ENCODE measurements around the gene UNC93A. TPM values are rescaled to one million over a fixed set of nuclear protein-coding genes. Genes with fewer than 3 reads are reported as not detected.

The UNC93A gene
- total and polyA plus RNA-seq, 2 donors (not counting 3 experiments of a cell fraction or from before 2014, with no cell fraction given): not detected

GRCh38 chr6:167303675-167304625, 12.8 kb downstream of the UNC93A start:
- TF ChIP-seq GATA2 (IDR thresholded peaks at IDR 0.05; ENCODE audit: insufficient read depth, insufficient read length, low read depth, low read length): no peak
- no peak for TF ChIP-seq MAX (IDR thresholded peaks at IDR 0.05; ENCODE audit: insufficient read depth, insufficient read length)
- TF ChIP-seq MYC (IDR thresholded peaks at IDR 0.05; ENCODE audit: low read depth, low read length): no peak
- H3K4me3 ChIP-seq (replicated peaks in 1 of 3; ENCODE audit: insufficient read depth in 1 of 3, low read depth in 1 of 3, low read length in 3 of 3): no peak overlapping the region
- no peaks in the 10 kb centered on the region for H3K36me3 ChIP-seq (ENCODE audit: control insufficient read depth in 2 of 2, extremely low read depth in 1 of 2, insufficient read depth in 2 of 2, low read length in 2 of 2)
- no TSS peak for BruUV-seq (replicated peaks)
- H3K27me3 ChIP-seq (ENCODE audit: control insufficient read depth in 2 of 2, insufficient read depth in 2 of 2, low read length in 2 of 2): no peaks in the 10 kb centered on the region
- CTCF ChIA-PET: interaction anchor here (1.2 kb wide), 1 partner anchor 47 kb away, joined by 5 read pairs; no protein-coding TSS in a partner anchor
- POLR2A ChIA-PET: no interaction called here
- H3K9me3 ChIP-seq (replicated peaks; ENCODE audit: control insufficient read depth, insufficient read depth, low read length): no peaks in the 10 kb centered on the region
- H3K9ac ChIP-seq (replicated peaks; ENCODE audit: extremely low read depth, insufficient read depth, low read length): no peak overlapping the region
- dilution Hi-C loops (cut with MboI; ENCODE audit: extremely low pct_ligation_motif_present, low sequenced_read_pairs) (no loop called here), intact Hi-C loops (cut with micrococcal nuclease) (no loop called here)
- H3K27ac ChIP-seq (ENCODE audit: insufficient read depth, low read depth, low read length): no peak overlapping the region
- no peak for FAIRE-seq
- H4K20me1 ChIP-seq (replicated peaks; ENCODE audit: control insufficient read depth, extremely low read depth, insufficient read depth, low read length): no peaks in the 10 kb centered on the region
- H3K4me1 ChIP-seq (ENCODE audit: control insufficient read depth, extremely low read depth, insufficient read depth, low read length): no peaks in the 10 kb centered on the region
- no peak overlapping the region for H2AFZ ChIP-seq (ENCODE audit: low read depth, low read length)
- H3K9me1 ChIP-seq (replicated peaks; ENCODE audit: control insufficient read depth, extremely low read depth, insufficient read depth, low read length): no peaks in the 10 kb centered on the region
- H3K79me2 ChIP-seq (ENCODE audit: control insufficient read depth, insufficient read depth, low read length): no peaks in the 10 kb centered on the region
- H3K4me2 ChIP-seq (ENCODE audit: insufficient read depth, low read length): no peak overlapping the region
- DNase-seq (ENCODE audit: low read depth, low spot score): no peak

- intact Hi-C loops (cut with micrococcal nuclease): no loop called here
Observed at GRCh38 chr6:167304912-167305311, 13.8 kb downstream of the UNC93A start.

More at GRCh38 chr6:167304912-167305311, 13.8 kb downstream of the UNC93A start:
- no peak for DNase-seq (ENCODE audit: low read depth, low spot score)
- no peak overlapping the region for H3K9ac ChIP-seq (replicated peaks; ENCODE audit: extremely low read depth, insufficient read depth, low read length)
- H2AFZ ChIP-seq (ENCODE audit: low read depth, low read length): no peak overlapping the region
- dilution Hi-C loops (cut with MboI; ENCODE audit: extremely low pct_ligation_motif_present, low sequenced_read_pairs): no loop called here
- H3K9me1 ChIP-seq (replicated peaks; ENCODE audit: control insufficient read depth, extremely low read depth, insufficient read depth, low read length): no peaks in the 10 kb centered on the region
- no TSS peak for BruUV-seq (replicated peaks)
- H3K4me3 ChIP-seq (replicated peaks in 1 of 3; ENCODE audit: insufficient read depth in 1 of 3, low read depth in 1 of 3, low read length in 3 of 3): no peak overlapping the region
- no peaks in the 10 kb centered on the region for H3K36me3 ChIP-seq (ENCODE audit: control insufficient read depth in 2 of 2, extremely low read depth in 1 of 2, insufficient read depth in 2 of 2, low read length in 2 of 2)
- POLR2A ChIA-PET: no interaction called here
- H3K4me1 ChIP-seq (ENCODE audit: control insufficient read depth, extremely low read depth, insufficient read depth, low read length): no peaks in the 10 kb centered on the region
- FAIRE-seq: no peak
- CTCF ChIA-PET: no interaction called here
- H3K4me2 ChIP-seq (ENCODE audit: insufficient read depth, low read length): no peak overlapping the region
- TF ChIP-seq EZH2 (IDR thresholded peaks at IDR 0.05; ENCODE audit: borderline replicate concordance, low read depth, low read length, severe bottlenecking) (no peak), CTCF (IDR thresholded peaks at IDR 0.05; ENCODE audit: extremely low read depth in 1 of 2, insufficient read depth in 1 of 2, low read depth in 1 of 2, low read length in 2 of 2) (no peak), POLR2A (IDR thresholded peaks at IDR 0.05; ENCODE audit: low read depth, low read length) (no peak), JUN (IDR thresholded peaks at IDR 0.05; ENCODE audit: borderline replicate concordance, insufficient read depth, insufficient read length, low read depth) (no peak), MYC (IDR thresholded peaks at IDR 0.05; ENCODE audit: low read depth, low read length) (no peak), MAX (IDR thresholded peaks at IDR 0.05; ENCODE audit: insufficient read depth, insufficient read length) (no peak), GATA2 (IDR thresholded peaks at IDR 0.05; ENCODE audit: insufficient read depth, insufficient read length, low read depth, low read length) (no peak), FOS (IDR thresholded peaks at IDR 0.05; ENCODE audit: borderline replicate concordance, insufficient read depth, low read length) (no peak), POLR2AphosphoS5 (IDR thresholded peaks at IDR 0.05; ENCODE audit: insufficient read depth, low read depth, low read length) (no peak)
- H3K27me3 ChIP-seq (ENCODE audit: control insufficient read depth in 2 of 2, insufficient read depth in 2 of 2, low read length in 2 of 2): no peaks in the 10 kb centered on the region
- H3K79me2 ChIP-seq (ENCODE audit: control insufficient read depth, insufficient read depth, low read length): no peaks in the 10 kb centered on the region
- H4K20me1 ChIP-seq (replicated peaks; ENCODE audit: control insufficient read depth, extremely low read depth, insufficient read depth, low read length): no peaks in the 10 kb centered on the region
- no peaks in the 10 kb centered on the region for H3K9me3 ChIP-seq (replicated peaks; ENCODE audit: control insufficient read depth, insufficient read depth, low read length)
- no peak overlapping the region for H3K27ac ChIP-seq (ENCODE audit: insufficient read depth, low read depth, low read length)
